H9 (cell line): ENCODE results near the gene BCL2L14. TPM values are rescaled to one million over a fixed set of nuclear protein-coding genes. Genes with fewer than 3 reads are reported as not detected.

ENCODE experiments used
- DNase-seq: peaks from one replicate; pipeline ENCODE4 v3.0.0-alpha.2; 2017
- H2AFZ ChIP-seq: one replicate; pipeline ENCODE4 v1.6.1; 2013; ENCODE audit warnings: mild to moderate bottlenecking, low read length, control low read depth, moderate library complexity
- H2AK5ac ChIP-seq: 2 replicates; pipeline ENCODE4 v1.6.1; 2013; ENCODE audit warnings: low read length, control low read depth, mixed read lengths; ENCODE audit not compliant: insufficient read length
- H2BK120ac ChIP-seq: one replicate; pipeline ENCODE4 v1.6.1; 2013; ENCODE audit warnings: low read depth, mild to moderate bottlenecking, low read length, control low read depth, inconsistent platforms; ENCODE audit not compliant: poor library complexity, severe bottlenecking
- H2BK12ac ChIP-seq: 2 replicates; pipeline ENCODE4 v1.6.1; 2013; ENCODE audit warnings: low read length, control low read depth, mixed read lengths, low read depth; ENCODE audit not compliant: insufficient read length
- H2BK15ac ChIP-seq: 2 replicates; pipeline ENCODE4 v1.6.1; 2013; ENCODE audit warnings: low read depth, low read length, control low read depth
- H2BK20ac ChIP-seq: one replicate; pipeline ENCODE4 v1.6.1; 2013; ENCODE audit warnings: low read depth, mild to moderate bottlenecking, low read length, control low read depth, inconsistent platforms; ENCODE audit not compliant: poor library complexity, severe bottlenecking
- H2BK5ac ChIP-seq: 2 replicates; pipeline ENCODE4 v1.6.1; 2013; ENCODE audit warnings: low read length, control low read depth, mixed read lengths; ENCODE audit not compliant: insufficient read length
- H3K14ac ChIP-seq: 2 replicates; pipeline ENCODE4 v1.6.1; 2013; ENCODE audit warnings: low read length, control low read depth; ENCODE audit not compliant: insufficient read depth
- H3K18ac ChIP-seq: 2 replicates; pipeline ENCODE4 v1.6.1; 2013; ENCODE audit warnings: low read depth, mild to moderate bottlenecking, mixed read lengths, low read length, control low read depth; ENCODE audit not compliant: insufficient read length
- H3K23ac ChIP-seq: 2 replicates; pipeline ENCODE4 v1.6.1; 2013; ENCODE audit warnings: low read length, control low read depth, mixed read lengths, low read depth; ENCODE audit not compliant: insufficient read length
- H3K23me2 ChIP-seq: 2 replicates; pipeline ENCODE4 v1.6.1; 2013; ENCODE audit warnings: low read depth, mild to moderate bottlenecking, mixed read lengths, low read length, control low read depth; ENCODE audit not compliant: insufficient read length, poor library complexity, severe bottlenecking
- H3K27ac ChIP-seq: 2 replicates; pipeline ENCODE4 v1.5.1; 2013; ENCODE audit warnings: low read length, control low read depth, mixed read lengths, low read depth; ENCODE audit not compliant: insufficient read length
- H3K27me3 ChIP-seq: 2 replicates; pipeline ENCODE4 v1.6.1; 2013; ENCODE audit warnings: low read length, control low read depth, inconsistent platforms; ENCODE audit not compliant: insufficient read depth
- H3K4ac ChIP-seq: 2 replicates; pipeline ENCODE4 v1.6.1; 2013; ENCODE audit warnings: low read depth, mild to moderate bottlenecking, control low read depth, inconsistent platforms, low read length, moderate library complexity
- H3K4me1 ChIP-seq: 2 replicates; pipeline ENCODE4 v1.6.1; 2013; ENCODE audit warnings: low read length, control low read depth, inconsistent platforms; ENCODE audit not compliant: insufficient read depth
- H3K4me2 ChIP-seq: 2 replicates; pipeline ENCODE4 v1.6.1; 2013; ENCODE audit warnings: low read length, control low read depth, mixed read lengths; ENCODE audit not compliant: insufficient read length, insufficient read depth
- H3K56ac ChIP-seq: 2 replicates; pipeline ENCODE4 v1.6.1; 2013; ENCODE audit warnings: low read depth, mild to moderate bottlenecking, mixed read lengths, low read length, control low read depth; ENCODE audit not compliant: insufficient read length
- H3K79me1 ChIP-seq: 2 replicates; pipeline ENCODE4 v1.6.1; 2013; ENCODE audit warnings: low read depth, mild to moderate bottlenecking, moderate library complexity, low read length, control low read depth, inconsistent platforms; ENCODE audit not compliant: insufficient read depth, poor library complexity, severe bottlenecking
- H3K79me2 ChIP-seq: 2 replicates; pipeline ENCODE4 v1.6.1; 2013; ENCODE audit warnings: low read length, control low read depth, inconsistent platforms; ENCODE audit not compliant: insufficient read depth
- H3K9ac ChIP-seq: 2 replicates; pipeline ENCODE4 v1.6.1; 2013; ENCODE audit warnings: low read length, control low read depth, mixed read lengths; ENCODE audit not compliant: insufficient read length; ENCODE audit errors: extremely low read depth
- H3K9me3 ChIP-seq: one replicate; pipeline ENCODE4 v1.6.1; 2013; ENCODE audit warnings: low read depth, low read length, inconsistent platforms; ENCODE audit not compliant: control insufficient read depth
- H3T11ph ChIP-seq: one replicate; pipeline ENCODE4 v1.6.1; 2013; ENCODE audit warnings: mild to moderate bottlenecking, low read length, control low read depth, inconsistent platforms
- H4K20me1 ChIP-seq: one replicate; pipeline ENCODE4 v1.6.1; 2013; ENCODE audit not compliant: control insufficient read depth, insufficient read length, insufficient read depth
- H4K5ac ChIP-seq: 2 replicates; pipeline ENCODE4 v1.6.1; 2013; ENCODE audit warnings: low read depth, mild to moderate bottlenecking, mixed read lengths, low read length, control low read depth; ENCODE audit not compliant: insufficient read length
- H4K8ac ChIP-seq: replicated peaks from 2 replicates; pipeline ENCODE4 v1.6.1; 2013; ENCODE audit warnings: low read length, control low read depth, mixed read lengths, low read depth; ENCODE audit not compliant: insufficient read length
- H4K91ac ChIP-seq: 2 replicates; pipeline ENCODE4 v1.6.1; 2013; ENCODE audit warnings: low read depth, mild to moderate bottlenecking, moderate library complexity, mixed read lengths, low read length, control low read depth; ENCODE audit not compliant: insufficient read length
- H3K27ac Mint-ChIP-seq, 3 experiments: 2 replicates in 2 of 3; 3 replicates in 1 of 3; pipeline ENCODE4 v1.8.0; 2020 to 2021; ENCODE audit warnings: mixed read lengths in 3 of 3, mild to moderate bottlenecking in 1 of 3, moderate library complexity in 1 of 3
- H3K27me3 Mint-ChIP-seq: 2 replicates; pipeline ENCODE4 v1.8.0; 2021; ENCODE audit warnings: low read depth, mild to moderate bottlenecking, moderate library complexity, mixed read lengths
- H3K36me3 Mint-ChIP-seq, 3 experiments: 2 replicates in 2 of 3; 3 replicates in 1 of 3; pipeline ENCODE4 v1.8.0; 2020 to 2021; ENCODE audit warnings: low read depth in 3 of 3, mixed read lengths in 3 of 3; ENCODE audit not compliant: insufficient read depth in 1 of 3
- H3K4me1 Mint-ChIP-seq, 2 experiments: 2 replicates each; pipeline ENCODE4 v1.8.0; 2020; ENCODE audit warnings: mixed read lengths in 2 of 2
- H3K4me3 Mint-ChIP-seq, 2 experiments: 2 replicates in 1 of 2; 3 replicates in 1 of 2; pipeline ENCODE4 v1.8.0; 2020 to 2021; ENCODE audit warnings: mild to moderate bottlenecking in 2 of 2, mixed read lengths in 2 of 2, moderate library complexity in 1 of 2
- H3K9me3 Mint-ChIP-seq, 2 experiments: 2 replicates in 1 of 2; 3 replicates in 1 of 2; pipeline ENCODE4 v1.8.0; 2020; ENCODE audit warnings: mild to moderate bottlenecking in 2 of 2, mixed read lengths in 2 of 2, moderate library complexity in 1 of 2
- CTCF ChIP-seq: fragments of 200-600 bp; sonication (generic); conservative IDR thresholded peaks from 3 replicates; pipeline ENCODE4 v1.8.0; 2021; ENCODE audit warnings: antibody characterized with exemption, mild to moderate bottlenecking
- WGBS: extraction: QIAGEN DNeasy Blood & Tissue Kit; methylation state at CpG from one replicate; pipeline ENCODE4 v1.1.7; 2013; ENCODE audit warnings: missing lambda C conversion rate, low lambda C conversion rate, mixed read lengths; ENCODE audit not compliant: insufficient read length; ENCODE audit errors: extremely low coverage; 5-methylcytosine and 5-hydroxymethylcytosine counted together
- total RNA-seq: library from RNA; stranded (reverse); gene quantifications from 2 replicates; pipeline ENCODE4 v1.2.1, GENCODE V29; 2021

The BCL2L14 gene
- total RNA-seq, 1 experiment from 2014 or later, result 0.28 TPM

GRCh38 chr12:12091071-12091470 is 20.3 kb downstream of the BCL2L14 start:
- Histone ChIP-seq H3K27me3 (no peaks in the 10 kb centered on the region), H3K23me2 (no peaks in the 10 kb centered on the region), H2BK12ac (no peak overlapping the region), H3K4me2 (no peak overlapping the region), H3T11ph (no peak overlapping the region), H3K79me2 (no peaks in the 10 kb centered on the region), H3K14ac (no peak overlapping the region), H3K4me1 (peaks cover 10% of the 10 kb centered on the region; the same call in 1 of the 2 replicates), H2BK5ac (no peak overlapping the region), H2BK20ac (no peak overlapping the region), H3K23ac (no peak overlapping the region), H2AFZ (no peak overlapping the region), H2AK5ac (no peak overlapping the region), H3K79me1 (no peaks in the 10 kb centered on the region), H4K5ac (no peak overlapping the region), H3K18ac (no peak overlapping the region), H2BK120ac (no peak overlapping the region), H3K9ac (no peak overlapping the region), H2BK15ac (no peak overlapping the region), H4K8ac (no peak overlapping the region), H3K27ac (no peak overlapping the region), H3K56ac (no peak overlapping the region), H3K9me3 (no peaks in the 10 kb centered on the region), H3K4ac (no peak overlapping the region), H4K91ac (no peak overlapping the region), H4K20me1 (no peaks in the 10 kb centered on the region)
- H3K4me1 Mint-ChIP-seq, result peaks cover 25 to 32% of the 10 kb centered on the region in 2 experiments
- peak; percentile 25 for DNase-seq
- H3K4me3 Mint-ChIP-seq, result no peak overlapping the region
- no CpG with 5 or more reads among the region's 3 CpGs for WGBS
- H3K9me3 Mint-ChIP-seq, result no peaks in the 10 kb centered on the region
- peaks cover 0 to 2% (median 2%) of the 10 kb centered on the region in 3 experiments; a peak in 4 of 7 replicates for H3K36me3 Mint-ChIP-seq
- TF ChIP-seq CTCF, result no peak
- H3K27ac Mint-ChIP-seq, result no peak overlapping the region
- H3K27me3 Mint-ChIP-seq, result no peaks in the 10 kb centered on the region
